CD8-positive, alpha-beta memory T cell (primary cell): ENCODE results near the gene RANBP3. TPM values are rescaled to one million over a fixed set of nuclear protein-coding genes. Genes with fewer than 3 reads are reported as not detected.
"Not testable (repeated sequence)": the region's sequence is repeated elsewhere in the genome, so short reads cannot be mapped to it uniquely, and the experiment has no call there.

Experiments used
- CTCF ChIA-PET: fragments of 350-600 bp; sonication (Branson Sonifier 250); formaldehyde crosslinking; loops from one replicate; lab custom pipeline; 2021; ENCODE audit warnings: antibody characterized with exemption; lab: Charles Lee
- POLR2A ChIA-PET: fragments of 350-600 bp; sonication (Branson Sonifier 250); formaldehyde crosslinking; loops from one replicate; lab custom pipeline; 2021; ENCODE audit warnings: antibody characterized with exemption; lab: Charles Lee
- DNase-seq, 5 donors: peaks; one replicate each; pipeline versions ENCODE4 v3.0.0 to v3.0.0-alpha.2; 2020 to 2022; ENCODE audit warnings: mixed read lengths in 1 of 5
- H3K27ac ChIP-seq: one replicate; pipeline ENCODE4 v1.7.0; 2013; ENCODE audit warnings: low read depth, mild to moderate bottlenecking, low read length, moderate library complexity
- H3K27me3 ChIP-seq: 2 replicates; pipeline ENCODE4 v1.7.0; 2013; ENCODE audit warnings: low read length, mild to moderate bottlenecking; ENCODE audit not compliant: insufficient read depth, poor library complexity, severe bottlenecking
- H3K36me3 ChIP-seq: 2 replicates; pipeline ENCODE4 v1.7.0; 2013; ENCODE audit warnings: mild to moderate bottlenecking, low read length, moderate library complexity; ENCODE audit not compliant: insufficient read depth
- H3K4me1 ChIP-seq: 2 replicates; pipeline ENCODE4 v1.7.0; 2013; ENCODE audit warnings: mild to moderate bottlenecking, low read length, moderate library complexity; ENCODE audit not compliant: insufficient read depth
- H3K4me3 ChIP-seq: 2 replicates; pipeline ENCODE4 v1.7.0; 2013; ENCODE audit warnings: mild to moderate bottlenecking, low read length
- H3K9me3 ChIP-seq: 2 replicates; pipeline ENCODE4 v1.7.0; 2013; ENCODE audit warnings: mild to moderate bottlenecking, low read length
- H3K27ac Mint-ChIP-seq, 8 donors: one replicate each; pipeline ENCODE4 v1.8.0; 2020 to 2021; ENCODE audit warnings: mixed read lengths in 8 of 8, mild to moderate bottlenecking in 6 of 8, inconsistent platforms in 3 of 8, moderate library complexity in 3 of 8
- H3K27me3 Mint-ChIP-seq, 2 donors: one replicate each; pipeline ENCODE4 v1.8.0; 2020 to 2021; ENCODE audit warnings: mixed read lengths in 2 of 2, mild to moderate bottlenecking in 1 of 2, moderate library complexity in 1 of 2
- H3K36me3 Mint-ChIP-seq, 3 donors: one replicate each; pipeline ENCODE4 v1.8.0; 2020 to 2021; ENCODE audit warnings: mixed read lengths in 3 of 3, inconsistent platforms in 1 of 3, mild to moderate bottlenecking in 1 of 3
- H3K4me1 Mint-ChIP-seq, 3 donors: one replicate each; pipeline ENCODE4 v1.8.0; 2020 to 2021; ENCODE audit warnings: mixed read lengths in 3 of 3, inconsistent platforms in 1 of 3, mild to moderate bottlenecking in 1 of 3
- H3K4me3 Mint-ChIP-seq, 7 donors: one replicate each; pipeline ENCODE4 v1.8.0; 2020 to 2021; ENCODE audit warnings: mixed read lengths in 7 of 7, mild to moderate bottlenecking in 6 of 7, moderate library complexity in 4 of 7, inconsistent platforms in 2 of 7
- H3K9me3 Mint-ChIP-seq, 5 donors: one replicate each; pipeline ENCODE4 v1.8.0; 2020 to 2022; ENCODE audit warnings: mixed read lengths in 5 of 5, mild to moderate bottlenecking in 3 of 5, moderate library complexity in 2 of 5, inconsistent platforms in 1 of 5
- polyA plus RNA-seq: library from polyadenylated mRNA; unstranded; fragments of 300-500 nt; fragmentation: Illumina TruSeq; gene quantifications from one replicate; pipeline ENCODE4 v1.2.3, GENCODE V29; 2021
- total RNA-seq, 2 experiments: library from RNA; stranded (reverse); gene quantifications; one replicate each; pipeline ENCODE4 v1.2.3, GENCODE V29; 2021

Gene RANBP3
- total and polyA plus RNA-seq, 3 experiments from 2014 or later, result 9.7 to 97.6 (median 94.8) TPM

- peak in 1 of 5 donors; percentile 8 for DNase-seq
- Histone ChIP-seq H3K9me3 (no peaks in the 10 kb centered on the region), H3K36me3 (no peaks in the 10 kb centered on the region), H3K4me1 (no peaks in the 10 kb centered on the region), H3K27me3 (no peaks in the 10 kb centered on the region), H3K4me3 (no peak overlapping the region), H3K27ac (no peak overlapping the region)
- POLR2A ChIA-PET, result interaction anchor here (0.7 kb wide), 1 partner anchor 117 kb away, joined by 3 read pairs; no protein-coding TSS in a partner anchor
- CTCF ChIA-PET, result interaction anchor here (1.1 kb wide), 1 partner anchor 10 kb away, joined by 4 read pairs; no protein-coding TSS in a partner anchor
- no peaks in the 10 kb centered on the region for H3K27me3 Mint-ChIP-seq
- no peak overlapping the region for H3K4me3 Mint-ChIP-seq
- no peaks in the 10 kb centered on the region for H3K4me1 Mint-ChIP-seq
- peak overlapping the region in 1 of 8 donors; percentile 4 for H3K27ac Mint-ChIP-seq
- no peaks in the 10 kb centered on the region for H3K9me3 Mint-ChIP-seq
- H3K36me3 Mint-ChIP-seq, result no peaks in the 10 kb centered on the region
These were observed 34.7 kb upstream of the RANBP3 start for GRCh38 chr19:6012426-6013170.

DNA sequence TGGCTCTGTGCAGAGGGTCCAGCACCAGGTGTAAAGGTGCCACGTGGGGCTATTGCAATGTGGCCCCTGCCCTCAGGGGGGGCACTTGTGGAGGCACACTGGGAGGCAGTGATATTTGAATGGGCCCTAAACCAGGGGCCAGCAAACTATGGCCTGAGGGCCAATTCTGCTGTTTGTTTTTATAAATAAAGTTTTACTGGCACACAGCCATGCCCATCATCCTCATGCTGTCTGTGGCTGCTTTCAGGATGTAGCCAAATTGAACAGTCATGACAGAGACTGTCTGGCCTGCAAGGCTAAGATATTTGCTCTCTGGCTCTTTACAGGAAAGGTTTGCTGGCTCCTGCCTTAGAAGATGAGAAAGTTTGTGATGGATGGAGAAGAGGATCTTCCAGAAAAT is 33.9 kb upstream of the RANBP3 start:
- Mint-ChIP-seq H3K27ac (no peak overlapping the region), H3K36me3 (no peaks in the 10 kb centered on the region), H3K27me3 (no peaks in the 10 kb centered on the region), H3K9me3 (no peaks in the 10 kb centered on the region), H3K4me1 (no peaks in the 10 kb centered on the region), H3K4me3 (no peak overlapping the region)
- H3K9me3 ChIP-seq, result no peaks in the 10 kb centered on the region
- H3K4me1 ChIP-seq, result no peaks in the 10 kb centered on the region
- no peaks in the 10 kb centered on the region for H3K36me3 ChIP-seq
- POLR2A ChIA-PET, result no interaction called here
- CTCF ChIA-PET, result no interaction called here
- peak in 1 of 5 donors; percentile 15 for DNase-seq
- no peaks in the 10 kb centered on the region for H3K27me3 ChIP-seq
- H3K27ac ChIP-seq, result no peak overlapping the region
- H3K4me3 ChIP-seq, result no peak overlapping the region

DNA sequence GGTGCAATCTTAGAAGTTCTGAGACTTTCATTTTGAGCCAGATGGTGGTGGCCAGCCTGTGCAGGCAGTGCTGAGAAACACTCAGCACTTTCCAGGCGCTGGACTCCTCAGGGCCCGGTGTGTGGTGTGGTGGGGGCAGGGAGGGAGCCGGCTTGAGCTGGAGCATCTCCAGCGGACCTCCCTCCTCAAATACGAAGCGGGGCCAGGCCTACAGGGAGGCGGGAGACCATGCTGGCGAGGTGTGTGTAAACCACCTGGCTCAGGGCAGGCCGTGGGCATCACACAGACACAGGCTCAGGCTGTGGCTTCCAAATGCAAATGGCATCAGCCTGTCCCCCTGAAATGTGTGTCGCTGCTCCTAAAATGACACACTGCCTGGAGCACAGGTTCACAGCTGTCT is 33.3 kb upstream of the RANBP3 start:
- no peaks in the 10 kb centered on the region for H3K9me3 ChIP-seq
- H3K27ac ChIP-seq, result no peak overlapping the region
- Mint-ChIP-seq H3K9me3 (no peaks in the 10 kb centered on the region), H3K4me1 (no peaks in the 10 kb centered on the region), H3K36me3 (no peaks in the 10 kb centered on the region), H3K4me3 (no peak overlapping the region), H3K27ac (no peak overlapping the region), H3K27me3 (no peaks in the 10 kb centered on the region)
- H3K4me3 ChIP-seq, result no peak overlapping the region
- CTCF ChIA-PET, result no interaction called here
- POLR2A ChIA-PET, result no interaction called here
- H3K36me3 ChIP-seq, result no peaks in the 10 kb centered on the region
- peak in 1 of 5 donors; percentile 31 for DNase-seq
- no peaks in the 10 kb centered on the region for H3K4me1 ChIP-seq
- H3K27me3 ChIP-seq, result no peaks in the 10 kb centered on the region

- Mint-ChIP-seq H3K27ac (no peak overlapping the region), H3K4me1 (no peaks in the 10 kb centered on the region), H3K9me3 (no peaks in the 10 kb centered on the region), H3K27me3 (no peaks in the 10 kb centered on the region), H3K4me3 (no peak overlapping the region), H3K36me3 (peaks cover 0 to under 1% (median 0%) of the 10 kb centered on the region in 3 donors)
- CTCF ChIA-PET, result no interaction called here
- Histone ChIP-seq H3K9me3 (no peaks in the 10 kb centered on the region), H3K4me1 (no peaks in the 10 kb centered on the region), H3K36me3 (no peaks in the 10 kb centered on the region), H3K27me3 (no peaks in the 10 kb centered on the region), H3K27ac (no peak overlapping the region), H3K4me3 (no peak overlapping the region)
- POLR2A ChIA-PET, result no interaction called here
- DNase-seq, result peak in 1 of 5 donors; percentile 10
These were observed 32.2 kb upstream of the RANBP3 start for GRCh38 chr19:6010107-6010506.

DNA sequence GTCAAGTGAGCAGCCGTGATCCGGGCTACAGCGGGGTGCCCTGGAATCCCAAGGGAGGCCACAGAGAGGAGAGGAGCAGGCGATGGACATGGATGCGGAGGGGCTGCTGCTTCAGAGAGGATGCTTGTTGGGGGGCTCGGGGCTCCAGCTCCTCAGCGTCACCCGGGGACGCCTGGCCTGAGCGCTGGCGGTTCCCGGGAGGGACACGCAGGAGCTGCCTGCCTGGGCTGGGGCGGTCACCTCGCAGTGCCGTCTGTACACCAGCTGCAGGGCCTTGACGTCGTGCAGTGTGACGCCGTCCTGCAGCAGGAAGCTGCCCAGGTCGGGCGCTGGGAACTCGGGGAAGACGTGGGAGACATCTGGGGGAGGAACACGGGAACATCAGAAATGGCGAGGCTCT is 29.9 kb upstream of the RANBP3 start:
- no peak for DNase-seq
- Mint-ChIP-seq H3K27me3 (no peaks in the 10 kb centered on the region), H3K4me1 (no peaks in the 10 kb centered on the region), H3K4me3 (no peak overlapping the region), H3K36me3 (peaks cover 0 to 2% (median 0%) of the 10 kb centered on the region in 3 donors), H3K27ac (no peak overlapping the region), H3K9me3 (no peaks in the 10 kb centered on the region)
- no peaks in the 10 kb centered on the region for H3K36me3 ChIP-seq
- no peaks in the 10 kb centered on the region for H3K27me3 ChIP-seq
- ChIA-PET CTCF (no interaction called here), POLR2A (no interaction called here)
- no peaks in the 10 kb centered on the region for H3K9me3 ChIP-seq
- no peak overlapping the region for H3K4me3 ChIP-seq
- no peaks in the 10 kb centered on the region for H3K4me1 ChIP-seq
- no peak overlapping the region for H3K27ac ChIP-seq

DNA sequence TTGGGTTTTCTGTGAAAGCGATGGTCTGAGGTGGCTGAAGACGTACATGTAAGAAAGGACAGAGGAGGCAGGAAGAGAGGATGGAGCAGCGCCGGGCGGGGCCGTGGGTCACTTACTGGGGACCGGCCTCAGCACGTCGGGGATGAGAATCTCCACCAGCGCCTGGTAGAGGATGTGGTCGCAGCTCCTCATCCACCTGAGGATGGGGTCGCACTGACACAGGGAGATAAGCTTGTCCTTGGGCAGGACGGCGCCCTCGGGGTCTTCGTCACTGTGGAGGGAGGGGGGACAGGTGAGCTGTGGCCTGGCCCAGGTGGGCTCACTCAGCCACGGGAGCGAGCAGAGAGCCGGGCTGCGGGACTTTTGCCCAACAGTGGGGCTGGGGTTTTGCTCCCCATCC is 29.0 kb upstream of the RANBP3 start:
- Histone ChIP-seq H3K36me3 (no peaks in the 10 kb centered on the region), H3K27ac (no peak overlapping the region), H3K27me3 (no peaks in the 10 kb centered on the region), H3K4me1 (no peaks in the 10 kb centered on the region), H3K4me3 (no peak overlapping the region), H3K9me3 (no peaks in the 10 kb centered on the region)
- no peak for DNase-seq
- H3K36me3 Mint-ChIP-seq, result peaks cover 0 to 2% (median 0%) of the 10 kb centered on the region in 3 donors
- no peaks in the 10 kb centered on the region for H3K27me3 Mint-ChIP-seq
- no peak overlapping the region for H3K4me3 Mint-ChIP-seq
- no peaks in the 10 kb centered on the region for H3K4me1 Mint-ChIP-seq
- POLR2A ChIA-PET, result no interaction called here
- no peaks in the 10 kb centered on the region for H3K9me3 Mint-ChIP-seq
- H3K27ac Mint-ChIP-seq, result peak overlapping the region in 1 of 8 donors; percentile 54
- CTCF ChIA-PET, result no interaction called here

DNA sequence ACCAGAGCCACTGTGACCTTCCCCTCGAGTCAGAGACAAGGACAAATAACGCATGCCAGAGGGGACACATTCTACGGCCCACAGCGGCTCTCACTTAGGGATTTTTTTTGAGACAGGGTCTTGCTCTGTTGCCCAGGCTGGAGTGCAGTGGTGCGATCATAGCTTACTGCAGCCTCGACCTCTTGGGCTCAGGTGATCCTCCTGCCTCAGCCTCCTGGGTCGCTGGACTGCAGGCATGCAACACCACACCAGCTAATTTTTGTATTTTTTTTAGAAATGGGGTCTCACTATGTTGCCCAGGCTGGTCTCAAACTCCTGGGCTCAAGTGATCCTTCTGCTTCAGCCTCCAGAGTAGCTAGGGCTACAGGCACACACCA is 28.1 kb upstream of the RANBP3 start:
- H3K27ac ChIP-seq, CTCF ChIA-PET, DNase-seq, H3K36me3 ChIP-seq, H3K9me3 ChIP-seq, H3K9me3 Mint-ChIP-seq, H3K27me3 Mint-ChIP-seq, POLR2A ChIA-PET, H3K4me1 ChIP-seq, H3K4me3 ChIP-seq, H3K36me3 Mint-ChIP-seq, H3K4me1 Mint-ChIP-seq, H3K27me3 ChIP-seq, H3K27ac Mint-ChIP-seq, H3K4me3 Mint-ChIP-seq: not testable (repeated sequence)

- Mint-ChIP-seq H3K27me3 (no peaks in the 10 kb centered on the region), H3K27ac (no peak overlapping the region), H3K4me1 (no peaks in the 10 kb centered on the region), H3K4me3 (no peak overlapping the region), H3K9me3 (no peaks in the 10 kb centered on the region), H3K36me3 (peaks cover 0 to 3% (median 2%) of the 10 kb centered on the region in 3 donors)
- POLR2A ChIA-PET, result no interaction called here
- no peaks in the 10 kb centered on the region for H3K36me3 ChIP-seq
- H3K27me3 ChIP-seq, result no peaks in the 10 kb centered on the region
- no peak overlapping the region for H3K27ac ChIP-seq
- CTCF ChIA-PET, result no interaction called here
- H3K4me3 ChIP-seq, result no peak overlapping the region
- no peaks in the 10 kb centered on the region for H3K9me3 ChIP-seq
- DNase-seq, result no peak
- no peaks in the 10 kb centered on the region for H3K4me1 ChIP-seq
These were observed 27.6 kb upstream of the RANBP3 start for GRCh38 chr19:6005321-6006069.
